ENCODE data around the gene TANGO2. TPM values are rescaled to one million over a fixed set of nuclear protein-coding genes. Genes with fewer than 3 reads are reported as not detected.

The TANGO2 gene
- total RNA-seq, 1 experiment from 2014 or later: 17.0 TPM

- peak; percentile 72 for ATAC-seq
- peak within 1 kb of the TSS; percentile 66 to 81 for H3K4me3 ChIP-seq (replicated peaks in 1 of 2; ENCODE audit: low read depth in 1 of 2, low read length in 2 of 2)
- H3K27me3 ChIP-seq (ENCODE audit: insufficient read depth, low read length): no peaks in the 10 kb centered on the region
- ChIA-PET CTCF (no interaction called here), RAD21 (ENCODE audit: low non-redundant PET in 1 of 2, low total read pairs in 2 of 2, uncharacterized antibody in 2 of 2, unreplicated experiment in 2 of 2) (no interaction called here), POLR2A (no interaction called here)
- peak within 1 kb of the TSS; percentile 98 for H3K4me2 ChIP-seq (ENCODE audit: low read length)
- TF ChIP-seq CTCF (IDR thresholded peaks at IDR 0.05 in 2 of 3, conservative IDR thresholded peaks at IDR 0.05 in 1 of 3; ENCODE audit: borderline replicate concordance in 1 of 3, insufficient read depth in 1 of 3, low read depth in 2 of 3, low read length in 2 of 3) (0 out of 6 replicates have a peak, but pooled peaks of 1 of the 3 experiments have one; percentile 11), SP1 (IDR thresholded peaks at IDR 0.05; ENCODE audit: low read depth) (peak; percentile 95), ELF1 (IDR thresholded peaks at IDR 0.05; ENCODE audit: borderline replicate concordance, low read depth) (no peak)
- H3K4me1 ChIP-seq (ENCODE audit: control insufficient read depth in 1 of 2, insufficient read depth in 2 of 2, low read length in 2 of 2): peaks cover 20 to 33% of the 10 kb centered on the region in 2 experiments; a peak in 3 of 4 replicates
- H2AFZ ChIP-seq (ENCODE audit: low read depth, low read length, poor library complexity, severe bottlenecking): peak within 1 kb of the TSS; percentile 87
- H3K27ac ChIP-seq (ENCODE audit: low read depth, low read length): peak within 1 kb of the TSS; percentile 63; the same call in 1 of the 2 replicates
- no peaks in the 10 kb centered on the region for H4K20me1 ChIP-seq (ENCODE audit: insufficient read depth)
- DNase-seq (ENCODE audit: low read depth, low spot score): peak; percentile 85
- intact Hi-C loops (cut with micrococcal nuclease): no loop called here
- BruUV-seq (replicated peaks): no TSS peak
- H3K36me3 ChIP-seq (ENCODE audit: control insufficient read depth in 1 of 2, insufficient read depth in 2 of 2, low read length in 2 of 2): no peaks in the 10 kb centered on the region
- peaks cover 9% of the 10 kb centered on the region for H3K79me2 ChIP-seq (ENCODE audit: insufficient read depth, low read length)
- H3K9me2 ChIP-seq (ENCODE audit: insufficient read depth): no peaks in the 10 kb centered on the region
- peak within 1 kb of the TSS; percentile 77 for H3K9ac ChIP-seq (ENCODE audit: low read length)
- H3K9me3 ChIP-seq (ENCODE audit: control insufficient read depth in 1 of 2, insufficient read depth in 1 of 2, low read depth in 1 of 2, low read length in 2 of 2): no peaks in the 10 kb centered on the region
Measured at GRCh38 chr22:20016734-20017621, 3.9 kb upstream of the TANGO2 start, which contains the start of gene ARVCF. TSS of gene ARVCF (minus strand) at chr22:20016823. CDS start at chr22:19990794, 26,029 bp downstream.

- H4K20me1 ChIP-seq (ENCODE audit: insufficient read depth): no peaks in the 10 kb centered on the region
- intact Hi-C loops (cut with micrococcal nuclease): no loop called here
- ChIA-PET POLR2A (no interaction called here), CTCF (no interaction called here), RAD21 (ENCODE audit: low non-redundant PET in 1 of 2, low total read pairs in 2 of 2, uncharacterized antibody in 2 of 2, unreplicated experiment in 2 of 2) (no interaction called here)
- no peaks in the 10 kb centered on the region for H3K27me3 ChIP-seq (ENCODE audit: insufficient read depth, low read length)
- no peaks in the 10 kb centered on the region for H3K9me3 ChIP-seq (ENCODE audit: control insufficient read depth in 1 of 2, insufficient read depth in 1 of 2, low read depth in 1 of 2, low read length in 2 of 2)
- DNase-seq (ENCODE audit: low read depth, low spot score) (no peak), ATAC-seq (no peak)
- peaks cover 15% of the 10 kb centered on the region for H3K79me2 ChIP-seq (ENCODE audit: insufficient read depth, low read length)
- no TSS peak for BruUV-seq (replicated peaks)
- peak overlapping the region; percentile 98 for H3K4me2 ChIP-seq (ENCODE audit: low read length)
- no peaks in the 10 kb centered on the region for H3K36me3 ChIP-seq (ENCODE audit: control insufficient read depth in 1 of 2, insufficient read depth in 2 of 2, low read length in 2 of 2)
- H3K9me2 ChIP-seq (ENCODE audit: insufficient read depth): no peaks in the 10 kb centered on the region
- peak overlapping the region; percentile 77 for H3K9ac ChIP-seq (ENCODE audit: low read length)
- H3K4me3 ChIP-seq (replicated peaks in 1 of 2; ENCODE audit: low read depth in 1 of 2, low read length in 2 of 2): peak overlapping the region; percentile 66 to 81
- no peak overlapping the region for H2AFZ ChIP-seq (ENCODE audit: low read depth, low read length, poor library complexity, severe bottlenecking)
- H3K27ac ChIP-seq (ENCODE audit: low read depth, low read length): no peak overlapping the region
- peaks cover 20 to 39% of the 10 kb centered on the region in 2 experiments; a peak in 3 of 4 replicates for H3K4me1 ChIP-seq (ENCODE audit: control insufficient read depth in 1 of 2, insufficient read depth in 2 of 2, low read length in 2 of 2)
- TF ChIP-seq MAX (IDR thresholded peaks at IDR 0.05): no peak
- TF ChIP-seq EGR1 (IDR thresholded peaks at IDR 0.05; ENCODE audit: low read depth): no peak
- TF ChIP-seq RAD21 (IDR thresholded peaks at IDR 0.05; ENCODE audit: low read depth): no peak
- no peak for TF ChIP-seq FOSL1 (IDR thresholded peaks at IDR 0.05; ENCODE audit: low read depth)
- TF ChIP-seq CBX3 (IDR thresholded peaks at IDR 0.05; ENCODE audit: low read depth): no peak
- no peak for TF ChIP-seq EZH2 (IDR thresholded peaks at IDR 0.05)
- no peak for TF ChIP-seq SRF (IDR thresholded peaks at IDR 0.05; ENCODE audit: low read depth)
- TF ChIP-seq SP1 (IDR thresholded peaks at IDR 0.05; ENCODE audit: low read depth): no peak
- TF ChIP-seq REST (IDR thresholded peaks at IDR 0.05; ENCODE audit: low read depth): no peak
- no peak for TF ChIP-seq EZH2phosphoT487 (IDR thresholded peaks at IDR 0.05; ENCODE audit: borderline replicate concordance)
Measured at GRCh38 chr22:20017622-20017958, 3.3 kb upstream of the TANGO2 start.

All from HCT116 (cell line).